ENCODE data around the gene CCL19.
A peak's percentile ranks its signal among the peaks of the same experiment; 100 is the strongest.

The CCL19 gene

DNA sequence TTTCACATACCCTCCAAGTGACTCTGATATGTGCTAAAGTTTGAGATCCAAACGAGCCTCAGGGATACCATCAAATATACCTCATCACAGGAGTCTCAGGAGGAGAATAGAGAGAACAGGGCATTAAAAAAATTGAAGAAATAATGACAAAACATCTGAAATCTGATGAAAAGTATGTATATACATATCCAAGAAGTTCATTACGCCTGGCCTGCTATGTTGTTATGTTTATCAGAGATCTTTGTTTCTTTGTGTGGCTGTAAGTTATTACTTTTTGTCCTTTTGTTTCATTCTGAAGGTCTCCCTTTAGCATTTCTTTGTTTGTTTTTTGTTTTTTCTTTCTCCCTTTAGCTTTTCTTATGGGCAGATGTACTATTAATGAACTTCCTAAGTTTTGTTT lies 2.5 kb upstream of the CCL19 start:
- no peak for DNase-seq

- no peak for DNase-seq
Observed at GRCh38 chr9:34691936-34692315, 850 bp upstream of the CCL19 start.

GRCh38 chr9:34689512-34689911 lies 1.6 kb downstream of the CCL19 start:
- no peak for DNase-seq

- no peak for DNase-seq
Observed at GRCh38 chr9:34689116-34689470, 2.0 kb downstream of the CCL19 start.

GRCh38 chr9:34688329-34689115 lies 2.6 kb downstream of the CCL19 start:
- DNase-seq = no peak

- no peak for DNase-seq
Observed at GRCh38 chr9:34687276-34688030, 3.6 kb downstream of the CCL19 start.

GRCh38 chr9:34686732-34687131 lies 4.3 kb downstream of the CCL19 start:
- DNase-seq = no peak

GRCh38 chr9:34686231-34686630 lies 4.8 kb downstream of the CCL19 start:
- no peak for DNase-seq

DNA sequence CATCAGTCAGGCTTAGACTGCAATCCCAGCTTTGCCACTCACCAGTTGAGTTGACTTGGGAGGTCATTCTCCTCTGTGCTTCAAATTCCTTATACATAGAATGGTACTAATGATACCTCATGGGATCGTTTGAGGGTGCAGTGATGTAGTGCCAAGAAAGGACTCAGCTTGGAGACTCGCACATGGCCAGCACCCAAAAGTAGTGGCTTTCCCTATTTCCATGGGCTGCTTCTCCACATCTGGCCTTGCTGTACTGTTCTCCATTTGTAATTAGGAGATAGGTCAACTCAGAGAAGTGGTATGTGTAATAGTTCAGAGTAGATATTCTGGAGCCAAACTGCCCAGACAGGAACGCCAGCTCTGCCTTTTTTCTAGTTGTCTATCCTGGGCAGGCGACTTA lies 5.5 kb downstream of the CCL19 start:
- DNase-seq = no peak

DNA sequence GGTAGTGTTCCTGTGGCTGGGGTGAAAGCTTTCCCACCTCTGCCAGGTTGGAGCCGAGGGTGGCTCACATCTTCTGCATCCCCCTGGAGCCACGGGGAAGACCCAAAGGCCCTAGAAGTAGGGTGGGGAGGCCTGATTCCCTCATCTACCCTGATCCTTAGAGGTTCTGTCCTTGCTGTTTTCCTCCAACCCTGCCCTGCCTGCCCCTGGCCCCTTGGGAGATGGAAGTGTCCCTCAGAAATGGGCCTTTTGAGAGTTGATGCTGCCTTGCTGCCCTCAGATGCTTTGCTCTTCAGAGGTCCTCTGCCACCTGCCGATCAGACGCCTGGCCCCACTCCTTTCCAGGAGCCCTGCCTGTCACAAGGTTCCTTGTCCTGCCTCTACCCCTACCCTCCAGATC lies 6.3 kb downstream of the CCL19 start:
- DNase-seq = no peak

GRCh38 chr9:34684145-34684544 lies 6.9 kb downstream of the CCL19 start:
- DNase-seq = no peak

- DNase-seq = no peak
Observed at GRCh38 chr9:34675869-34676268, 15.2 kb downstream of the CCL19 start.

DNA sequence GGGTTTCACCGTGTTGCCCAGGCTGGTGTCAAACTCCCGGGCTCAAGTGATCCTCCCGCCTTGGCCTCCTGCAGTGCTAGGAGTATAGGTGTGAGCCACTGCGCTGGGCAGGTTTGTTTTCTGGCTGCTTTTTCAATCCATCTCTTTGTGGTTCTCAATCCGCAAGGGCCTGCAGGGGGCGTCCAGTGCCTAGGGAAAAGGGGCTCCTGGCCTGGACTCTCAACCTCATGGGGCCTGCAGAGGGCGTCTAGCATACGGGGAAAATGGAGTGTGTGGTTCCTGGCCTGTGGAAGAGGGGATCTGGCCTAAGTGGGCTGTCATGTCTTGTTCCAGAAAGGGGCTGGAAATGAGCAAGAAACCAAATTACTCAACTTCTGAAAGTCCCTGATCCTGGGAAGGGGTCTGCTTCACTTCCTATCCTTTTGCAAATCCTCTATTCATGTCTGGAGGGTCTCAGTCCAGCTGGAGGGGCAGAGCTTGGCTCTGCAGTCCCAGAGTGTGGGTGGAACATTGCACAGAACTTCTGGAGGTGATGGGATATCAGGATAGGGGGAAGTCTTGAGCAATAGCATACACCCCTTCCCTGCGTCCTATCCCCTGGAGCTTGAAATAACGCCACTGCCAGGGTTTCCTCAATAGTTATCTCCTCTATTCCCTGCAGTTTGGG lies 15.9 kb downstream of the CCL19 start:
- DNase-seq = peak; percentile 76

GRCh38 chr9:34674440-34674839 lies 16.6 kb downstream of the CCL19 start:
- no peak for DNase-seq

- no peak for DNase-seq
Observed at GRCh38 chr9:34671307-34671706, 19.8 kb downstream of the CCL19 start.

GRCh38 chr9:34669809-34670562 lies 21.1 kb downstream of the CCL19 start:
- DNase-seq = no peak

- peak; percentile 95 for DNase-seq
Observed at GRCh38 chr9:34665381-34666250, 25.5 kb downstream of the CCL19 start.

DNA sequence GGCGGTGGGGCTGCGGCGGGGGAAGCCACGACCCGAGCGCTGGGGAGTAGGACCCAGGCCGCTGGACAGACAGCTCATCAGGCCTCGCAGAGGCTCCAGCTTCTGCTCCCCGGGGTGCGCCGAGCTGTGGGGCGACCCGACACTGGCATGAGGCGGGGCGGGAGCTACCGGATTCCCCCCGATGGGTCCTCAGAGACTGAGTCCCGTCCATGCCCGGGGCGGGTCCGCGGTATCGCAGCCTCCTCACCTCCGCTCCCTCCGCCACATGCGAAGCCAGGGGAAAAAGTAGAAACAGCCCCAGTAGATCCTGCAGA lies 26.1 kb downstream of the CCL19 start:
- no peak for DNase-seq

GRCh38 chr9:34664281-34665066 lies 26.6 kb downstream of the CCL19 start:
- peak; percentile 80 for DNase-seq

DNA sequence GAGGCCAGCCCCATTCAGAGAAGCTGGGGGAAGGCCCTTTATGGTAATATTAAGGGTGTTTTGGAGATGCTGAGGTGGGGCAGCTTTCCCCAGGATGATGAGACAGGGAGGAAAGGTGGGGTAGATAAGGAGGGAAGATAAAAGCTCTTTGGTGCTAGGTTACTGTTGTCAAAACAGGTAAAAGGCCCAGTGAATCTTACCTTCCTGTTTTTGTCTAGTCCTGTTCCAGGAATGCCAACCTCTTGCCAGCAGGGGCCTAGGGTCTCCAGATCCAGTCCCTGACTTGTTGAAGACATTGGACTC lies 27.8 kb downstream of the CCL19 start:
- DNase-seq = peak; percentile 53

DNA sequence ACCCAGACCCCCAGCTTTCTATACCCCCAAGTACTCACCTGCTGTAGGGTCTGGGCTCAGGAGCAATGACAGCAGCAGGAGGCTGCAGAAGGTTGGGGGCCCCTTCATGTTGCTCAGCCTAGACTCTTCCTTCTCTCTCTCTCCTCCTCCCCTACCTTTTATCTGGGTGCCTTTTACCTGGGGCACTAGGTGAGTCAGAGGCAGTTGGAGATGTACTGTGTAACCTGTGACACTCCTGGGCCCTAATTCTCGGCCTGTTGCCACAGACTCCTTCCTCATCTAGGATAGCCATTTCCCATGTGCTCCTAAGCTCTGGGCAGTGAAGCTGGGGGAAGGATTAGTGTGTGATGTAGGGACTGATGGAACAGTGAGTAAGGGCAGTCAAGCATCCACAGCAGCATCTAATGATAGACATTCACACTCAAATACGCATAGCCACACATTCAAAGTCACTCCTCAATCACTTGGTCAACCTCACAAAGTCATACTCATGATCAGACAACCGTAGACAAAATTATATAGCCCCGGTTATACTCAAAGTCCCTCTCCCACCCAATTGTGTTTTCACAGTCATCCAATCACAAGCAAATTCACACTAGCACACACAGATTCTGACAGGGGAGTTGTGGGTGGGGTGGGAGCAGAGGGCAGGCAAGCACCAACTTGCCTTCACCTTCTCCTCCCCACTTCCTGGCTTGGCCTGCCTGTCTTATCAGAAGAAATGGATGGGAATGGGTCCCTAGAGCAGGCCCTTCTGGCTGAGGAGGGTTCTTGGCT lies 28.4 kb downstream of the CCL19 start, which contains the start of gene CCL27:
Gene CCL27, minus strand, starts transcription at position 132 of the 777 bp plus-strand sequence. Its CDS starts 24 bp downstream, at position 108.
- peak; percentile 36 for DNase-seq

Data from CD4-positive, alpha-beta T cell treated with Interleukin-6 for 4 hours (primary cell).